ENCODE results near the gene CDK18.

Gene CDK18

GRCh38 chr1:205524794-205525101 is 20.3 kb downstream of the CDK18 start:
- DNase-seq, result no peak

DNA sequence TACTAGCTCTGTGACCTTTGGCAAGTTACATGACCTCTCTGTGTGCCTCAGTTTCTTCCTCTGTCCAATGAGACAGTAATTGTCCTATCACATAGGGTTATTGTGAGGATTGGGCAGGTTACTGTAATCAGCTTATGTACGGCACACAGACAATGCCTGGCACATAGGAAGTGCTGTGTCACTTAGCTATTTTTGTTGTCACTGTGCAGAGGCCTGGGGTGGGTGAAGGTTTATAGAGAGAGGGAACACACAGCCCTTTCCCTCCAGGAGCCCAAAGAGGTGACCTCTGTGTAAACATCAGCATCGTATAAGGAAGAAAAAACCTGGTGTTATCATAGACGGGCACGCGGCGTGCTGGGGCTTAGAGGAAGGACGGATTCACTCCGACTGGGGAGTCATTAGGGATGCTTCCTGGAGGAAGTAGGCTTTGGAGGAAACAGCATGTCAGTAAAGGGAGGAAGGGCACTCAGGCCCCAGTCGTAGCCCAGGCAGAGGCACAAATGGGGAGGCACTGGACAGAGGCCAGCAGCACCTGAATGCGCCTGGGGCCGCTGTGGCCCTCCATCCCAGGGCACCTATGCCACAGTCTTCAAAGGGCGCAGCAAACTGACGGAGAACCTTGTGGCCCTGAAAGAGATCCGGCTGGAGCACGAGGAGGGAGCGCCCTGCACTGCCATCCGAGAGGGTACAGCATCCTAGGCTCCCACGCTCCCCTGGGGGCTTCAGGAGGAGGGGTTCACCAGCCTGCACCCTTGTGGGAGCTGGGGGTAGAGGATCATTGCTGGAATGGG is 21.2 kb downstream of the CDK18 start:
- no peak for DNase-seq

- DNase-seq, result no peak
Measured at GRCh38 chr1:205526431-205526830, 22.0 kb downstream of the CDK18 start.

- no peak for DNase-seq
Measured at GRCh38 chr1:205527931-205528330, 23.5 kb downstream of the CDK18 start.

- DNase-seq, result no peak
Measured at GRCh38 chr1:205528446-205528886, 24.0 kb downstream of the CDK18 start.

DNA sequence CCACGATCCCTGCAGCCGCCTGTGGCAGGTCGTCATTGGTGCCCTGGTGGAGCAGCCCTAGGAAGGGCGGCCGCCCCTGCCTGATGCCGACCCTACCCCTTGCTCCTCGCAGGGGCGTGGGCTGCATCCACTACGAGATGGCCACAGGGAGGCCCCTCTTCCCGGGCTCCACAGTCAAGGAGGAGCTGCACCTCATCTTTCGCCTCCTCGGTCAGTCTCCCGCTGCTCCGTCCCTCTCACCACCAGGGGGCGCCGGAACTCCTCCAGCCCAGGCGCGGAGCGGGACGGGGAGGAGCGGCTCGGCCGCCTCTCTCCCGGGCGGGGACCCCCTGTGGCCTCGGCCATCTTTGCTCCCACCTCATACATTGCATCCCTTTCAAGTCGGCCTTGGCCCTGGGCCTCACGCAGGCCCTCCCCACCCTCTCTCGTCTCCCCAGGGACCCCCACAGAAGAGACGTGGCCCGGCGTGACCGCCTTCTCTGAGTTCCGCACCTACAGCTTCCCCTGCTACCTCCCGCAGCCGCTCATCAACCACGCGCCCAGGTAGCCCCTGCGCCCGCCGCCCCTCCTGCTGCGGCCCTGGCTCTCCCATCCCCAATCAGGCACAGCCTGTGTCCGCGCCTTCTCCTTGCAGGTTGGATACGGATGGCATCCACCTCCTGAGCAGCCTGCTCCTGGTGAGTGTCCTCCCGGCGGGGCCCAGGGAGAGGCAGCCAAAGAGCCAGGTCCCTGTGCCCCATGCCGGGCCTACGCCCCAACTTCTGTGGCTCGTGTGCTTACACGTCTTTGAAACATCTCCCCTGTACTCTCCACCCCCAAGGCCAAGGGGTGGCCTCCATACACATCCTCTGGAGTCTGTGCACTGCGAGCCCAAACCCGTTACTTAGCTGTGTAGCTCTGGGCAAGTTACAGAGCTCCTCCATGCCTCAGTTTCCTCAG is 24.7 kb downstream of the CDK18 start:
- DNase-seq, result peak in 2 of 3 experiments; percentile 40 to 93

DNA sequence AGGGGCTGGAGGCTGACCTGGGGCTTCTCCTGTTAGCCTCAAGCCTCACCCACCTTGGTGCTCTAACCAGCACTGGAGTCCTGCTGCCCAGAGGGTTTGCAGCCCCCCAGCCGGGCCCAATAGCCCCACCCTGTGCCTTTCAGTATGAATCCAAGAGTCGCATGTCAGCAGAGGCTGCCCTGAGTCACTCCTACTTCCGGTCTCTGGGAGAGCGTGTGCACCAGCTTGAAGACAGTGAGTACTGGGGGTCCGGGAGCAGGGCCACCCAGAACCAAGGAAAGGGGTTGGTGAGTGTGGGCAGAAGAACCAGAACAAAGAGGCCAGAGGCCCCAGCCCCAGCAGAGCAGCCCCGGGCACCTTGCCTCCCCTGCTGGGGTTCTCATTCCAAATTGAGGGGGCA is 25.6 kb downstream of the CDK18 start:
- no peak for DNase-seq

- DNase-seq, result no peak
Measured at GRCh38 chr1:205531191-205532025, 26.9 kb downstream of the CDK18 start.

DNA sequence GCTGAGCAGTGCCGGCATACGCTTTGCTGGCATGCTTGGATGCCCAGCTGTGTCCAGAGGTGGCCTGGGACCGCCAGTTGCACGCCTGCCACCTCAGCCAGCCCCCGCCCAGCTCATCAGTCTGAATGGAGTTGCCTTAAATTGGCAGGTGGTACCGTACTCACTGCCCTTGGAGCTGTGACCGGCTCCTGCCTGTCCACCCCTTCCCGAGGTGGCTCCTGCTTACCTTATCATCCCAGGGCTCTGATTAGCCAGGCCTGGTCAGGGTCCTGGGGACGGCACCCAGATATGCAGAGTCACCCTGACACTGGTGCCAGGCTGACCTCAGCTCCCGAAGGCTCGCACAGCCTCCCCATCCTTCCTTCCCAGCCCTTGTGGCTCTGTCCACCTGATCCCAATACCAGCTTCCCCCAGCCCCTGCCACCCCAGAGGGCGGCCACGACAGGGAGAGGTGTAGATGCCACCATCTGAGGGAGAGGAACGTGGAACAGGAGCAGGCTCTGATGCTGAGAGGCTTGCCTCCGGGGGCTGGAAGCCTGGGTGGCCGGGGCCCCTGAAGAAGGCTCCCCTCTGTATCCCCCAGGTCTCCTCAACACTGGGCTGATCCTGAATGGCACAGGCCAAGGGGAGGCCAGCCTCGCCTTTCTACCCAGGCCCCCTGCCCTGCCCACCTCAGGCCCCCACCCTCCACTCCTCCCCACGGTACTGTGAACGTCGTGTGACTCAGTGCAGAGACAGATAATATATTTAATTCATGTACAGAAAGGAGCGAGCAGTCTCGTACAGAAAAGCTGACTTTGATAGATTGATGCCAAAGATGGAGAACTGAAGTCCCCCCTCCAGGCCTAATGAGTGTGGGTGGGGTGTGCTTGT is 27.8 kb downstream of the CDK18 start:
- DNase-seq, result no peak

GRCh38 chr1:205532996-205533735 is 28.7 kb downstream of the CDK18 start:
- DNase-seq, result no peak

DNA sequence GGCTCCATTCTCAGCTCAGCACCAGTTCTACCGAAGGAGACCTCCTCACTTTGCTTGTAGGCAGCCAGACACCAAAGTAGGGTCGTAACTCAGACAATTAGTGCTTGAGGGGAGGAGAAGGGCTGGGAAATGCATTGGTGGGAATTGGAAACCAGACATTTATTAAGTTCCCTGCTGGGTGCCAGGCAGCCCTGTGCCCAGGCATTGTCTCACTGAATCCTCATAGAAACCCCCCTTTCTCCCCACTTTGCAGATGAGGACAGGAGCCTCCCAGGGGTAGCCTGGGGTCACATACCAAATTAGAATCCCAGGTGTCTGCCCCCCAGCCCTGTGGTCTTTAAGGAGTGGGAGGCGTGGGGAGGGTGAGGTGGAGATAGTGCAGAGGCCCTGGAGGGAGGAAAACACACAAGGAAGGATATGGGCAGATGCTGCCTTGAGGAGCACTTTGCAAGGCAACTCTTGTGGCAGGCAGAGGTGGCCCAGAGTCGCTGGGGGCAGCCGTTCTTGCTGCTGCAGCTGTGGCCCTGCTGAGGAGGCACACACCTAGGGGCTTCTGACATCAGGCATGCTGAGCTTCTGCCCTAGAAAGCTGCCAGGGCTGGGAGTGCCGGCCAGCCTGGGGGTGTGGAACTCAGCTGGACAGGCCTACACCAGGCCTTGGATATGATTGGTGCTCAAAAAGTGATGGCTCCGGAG is 29.4 kb downstream of the CDK18 start:
- DNase-seq, result peak in 2 of 3 experiments; percentile 35 to 76

GRCh38 chr1:205534444-205534985 is 30.0 kb downstream of the CDK18 start:
- no peak for DNase-seq

DNA sequence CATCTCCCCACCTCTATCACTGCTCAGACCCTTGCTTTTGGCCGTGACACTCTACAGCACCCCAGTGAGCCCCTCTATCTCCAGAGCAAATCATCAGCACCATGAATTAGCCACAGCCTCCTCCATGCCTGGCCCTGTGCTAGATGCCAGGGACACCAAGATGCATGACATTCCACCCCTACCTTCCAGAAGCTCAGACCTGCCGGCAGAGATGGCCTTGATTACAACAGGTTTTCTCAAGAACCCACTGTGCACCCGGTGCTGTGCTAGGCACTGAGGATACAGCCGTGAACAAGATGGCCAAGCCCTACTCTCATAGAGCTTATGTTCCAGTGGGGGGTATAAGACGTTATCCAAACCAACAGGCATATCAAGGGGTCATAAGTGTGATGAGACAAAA is 30.6 kb downstream of the CDK18 start:
- no peak for DNase-seq

GRCh38 chr1:205535866-205536758 is 31.6 kb downstream of the CDK18 start:
- DNase-seq, result peak in 1 of 3 experiments; percentile 33

- DNase-seq, result no peak
Measured at GRCh38 chr1:205536759-205537361, 32.4 kb downstream of the CDK18 start.

DNA sequence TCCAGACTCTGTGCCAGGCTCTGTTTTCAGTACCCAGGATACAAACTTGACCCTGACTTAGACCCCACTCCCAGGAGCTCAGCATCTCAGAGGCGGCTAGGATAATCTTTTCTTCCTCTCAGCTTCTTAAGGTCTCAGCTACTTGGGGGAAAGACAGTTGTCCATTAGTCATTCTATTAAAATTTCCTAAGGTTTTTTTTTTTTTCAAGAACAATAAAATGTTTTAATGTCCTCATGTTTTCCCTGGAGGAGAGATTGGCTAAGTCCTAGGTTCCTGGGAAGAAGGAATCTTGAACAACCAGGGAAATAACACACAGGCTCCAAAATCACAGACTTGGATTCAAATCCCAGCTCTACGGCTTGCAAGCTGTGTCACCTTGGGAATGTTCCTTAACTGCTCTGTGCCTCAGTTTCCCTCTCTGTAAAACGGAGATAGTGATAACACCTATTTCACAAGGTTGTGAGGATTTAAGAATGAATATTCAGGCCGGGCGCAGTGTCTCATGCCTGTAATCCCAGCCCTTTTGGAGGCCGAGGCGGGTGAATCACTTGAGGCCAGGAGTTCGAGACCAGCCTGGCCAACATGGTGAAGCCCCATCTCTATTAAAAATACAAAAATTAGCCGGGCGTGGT is 33.0 kb downstream of the CDK18 start:
- no peak for DNase-seq

GRCh38 chr1:205538235-205538840 is 33.9 kb downstream of the CDK18 start:
- peak in 1 of 3 experiments; percentile 8 for DNase-seq
